GM21360 (cell line): ENCODE data around the gene SHLD3.
"Not testable (repeated sequence)": the region's sequence is repeated elsewhere in the genome, so short reads cannot be mapped to it uniquely, and the experiment has no call there.

Experiments used
- ATAC-seq: cut with Tn5 transposase; IDR thresholded peaks from one replicate; pipeline ENCODE4 v1.9.1; 2021; ENCODE audit warnings: mild to moderate bottlenecking, moderate library complexity; ENCODE audit not compliant: unreplicated experiment

The SHLD3 gene

DNA sequence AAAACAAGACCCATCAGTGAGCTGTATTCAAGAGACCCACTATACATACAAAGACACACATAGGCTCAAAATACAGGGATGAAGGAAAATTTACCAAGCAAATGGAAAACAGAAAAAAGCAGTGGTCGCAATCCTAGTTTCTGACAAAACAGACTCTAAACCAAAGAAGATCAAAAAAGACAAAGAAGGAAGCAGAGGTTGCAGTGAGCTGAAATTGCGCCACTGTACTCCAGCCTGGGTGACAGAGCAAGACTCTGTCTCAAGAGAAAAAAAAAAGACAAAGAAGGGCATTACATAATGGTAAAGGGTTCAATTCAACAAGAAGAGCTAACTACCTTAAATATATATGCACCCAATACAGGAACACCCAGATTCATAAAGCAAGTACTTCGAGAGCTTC, 51.2 kb downstream of the SHLD3 start:
- not testable (repeated sequence) for ATAC-seq
